H9 (cell line): ENCODE data around the gene MS4A7. TPM values are rescaled to one million over a fixed set of nuclear protein-coding genes. Genes with fewer than 3 reads are reported as not detected.

Experiments
- DNase-seq: peaks from one replicate; pipeline ENCODE4 v3.0.0-alpha.2; 2017
- H2AFZ ChIP-seq: one replicate; pipeline ENCODE4 v1.6.1; 2013; ENCODE audit warnings: mild to moderate bottlenecking, low read length, control low read depth, moderate library complexity
- H2AK5ac ChIP-seq: 2 replicates; pipeline ENCODE4 v1.6.1; 2013; ENCODE audit warnings: low read length, control low read depth, mixed read lengths; ENCODE audit not compliant: insufficient read length
- H2BK120ac ChIP-seq: one replicate; pipeline ENCODE4 v1.6.1; 2013; ENCODE audit warnings: low read depth, mild to moderate bottlenecking, low read length, control low read depth, inconsistent platforms; ENCODE audit not compliant: poor library complexity, severe bottlenecking
- H2BK12ac ChIP-seq: 2 replicates; pipeline ENCODE4 v1.6.1; 2013; ENCODE audit warnings: low read length, control low read depth, mixed read lengths, low read depth; ENCODE audit not compliant: insufficient read length
- H2BK15ac ChIP-seq: 2 replicates; pipeline ENCODE4 v1.6.1; 2013; ENCODE audit warnings: low read depth, low read length, control low read depth
- H2BK20ac ChIP-seq: one replicate; pipeline ENCODE4 v1.6.1; 2013; ENCODE audit warnings: low read depth, mild to moderate bottlenecking, low read length, control low read depth, inconsistent platforms; ENCODE audit not compliant: poor library complexity, severe bottlenecking
- H2BK5ac ChIP-seq: 2 replicates; pipeline ENCODE4 v1.6.1; 2013; ENCODE audit warnings: low read length, control low read depth, mixed read lengths; ENCODE audit not compliant: insufficient read length
- H3K14ac ChIP-seq: 2 replicates; pipeline ENCODE4 v1.6.1; 2013; ENCODE audit warnings: low read length, control low read depth; ENCODE audit not compliant: insufficient read depth
- H3K18ac ChIP-seq: 2 replicates; pipeline ENCODE4 v1.6.1; 2013; ENCODE audit warnings: low read depth, mild to moderate bottlenecking, mixed read lengths, low read length, control low read depth; ENCODE audit not compliant: insufficient read length
- H3K23ac ChIP-seq: 2 replicates; pipeline ENCODE4 v1.6.1; 2013; ENCODE audit warnings: low read length, control low read depth, mixed read lengths, low read depth; ENCODE audit not compliant: insufficient read length
- H3K23me2 ChIP-seq: 2 replicates; pipeline ENCODE4 v1.6.1; 2013; ENCODE audit warnings: low read depth, mild to moderate bottlenecking, mixed read lengths, low read length, control low read depth; ENCODE audit not compliant: insufficient read length, poor library complexity, severe bottlenecking
- H3K27ac ChIP-seq: 2 replicates; pipeline ENCODE4 v1.5.1; 2013; ENCODE audit warnings: low read length, control low read depth, mixed read lengths, low read depth; ENCODE audit not compliant: insufficient read length
- H3K27me3 ChIP-seq: 2 replicates; pipeline ENCODE4 v1.6.1; 2013; ENCODE audit warnings: low read length, control low read depth, inconsistent platforms; ENCODE audit not compliant: insufficient read depth
- H3K4ac ChIP-seq: 2 replicates; pipeline ENCODE4 v1.6.1; 2013; ENCODE audit warnings: low read depth, mild to moderate bottlenecking, control low read depth, inconsistent platforms, low read length, moderate library complexity
- H3K4me1 ChIP-seq: 2 replicates; pipeline ENCODE4 v1.6.1; 2013; ENCODE audit warnings: low read length, control low read depth, inconsistent platforms; ENCODE audit not compliant: insufficient read depth
- H3K4me2 ChIP-seq: 2 replicates; pipeline ENCODE4 v1.6.1; 2013; ENCODE audit warnings: low read length, control low read depth, mixed read lengths; ENCODE audit not compliant: insufficient read length, insufficient read depth
- H3K56ac ChIP-seq: 2 replicates; pipeline ENCODE4 v1.6.1; 2013; ENCODE audit warnings: low read depth, mild to moderate bottlenecking, mixed read lengths, low read length, control low read depth; ENCODE audit not compliant: insufficient read length
- H3K79me1 ChIP-seq: 2 replicates; pipeline ENCODE4 v1.6.1; 2013; ENCODE audit warnings: low read depth, mild to moderate bottlenecking, moderate library complexity, low read length, control low read depth, inconsistent platforms; ENCODE audit not compliant: insufficient read depth, poor library complexity, severe bottlenecking
- H3K79me2 ChIP-seq: 2 replicates; pipeline ENCODE4 v1.6.1; 2013; ENCODE audit warnings: low read length, control low read depth, inconsistent platforms; ENCODE audit not compliant: insufficient read depth
- H3K9ac ChIP-seq: 2 replicates; pipeline ENCODE4 v1.6.1; 2013; ENCODE audit warnings: low read length, control low read depth, mixed read lengths; ENCODE audit not compliant: insufficient read length; ENCODE audit errors: extremely low read depth
- H3K9me3 ChIP-seq: one replicate; pipeline ENCODE4 v1.6.1; 2013; ENCODE audit warnings: low read depth, low read length, inconsistent platforms; ENCODE audit not compliant: control insufficient read depth
- H3T11ph ChIP-seq: one replicate; pipeline ENCODE4 v1.6.1; 2013; ENCODE audit warnings: mild to moderate bottlenecking, low read length, control low read depth, inconsistent platforms
- H4K20me1 ChIP-seq: one replicate; pipeline ENCODE4 v1.6.1; 2013; ENCODE audit not compliant: control insufficient read depth, insufficient read length, insufficient read depth
- H4K5ac ChIP-seq: 2 replicates; pipeline ENCODE4 v1.6.1; 2013; ENCODE audit warnings: low read depth, mild to moderate bottlenecking, mixed read lengths, low read length, control low read depth; ENCODE audit not compliant: insufficient read length
- H4K8ac ChIP-seq: replicated peaks from 2 replicates; pipeline ENCODE4 v1.6.1; 2013; ENCODE audit warnings: low read length, control low read depth, mixed read lengths, low read depth; ENCODE audit not compliant: insufficient read length
- H4K91ac ChIP-seq: 2 replicates; pipeline ENCODE4 v1.6.1; 2013; ENCODE audit warnings: low read depth, mild to moderate bottlenecking, moderate library complexity, mixed read lengths, low read length, control low read depth; ENCODE audit not compliant: insufficient read length
- H3K27ac Mint-ChIP-seq, 3 experiments: 2 replicates in 2 of 3; 3 replicates in 1 of 3; pipeline ENCODE4 v1.8.0; 2020 to 2021; ENCODE audit warnings: mixed read lengths in 3 of 3, mild to moderate bottlenecking in 1 of 3, moderate library complexity in 1 of 3
- H3K27me3 Mint-ChIP-seq: 2 replicates; pipeline ENCODE4 v1.8.0; 2021; ENCODE audit warnings: low read depth, mild to moderate bottlenecking, moderate library complexity, mixed read lengths
- H3K36me3 Mint-ChIP-seq, 3 experiments: 2 replicates in 2 of 3; 3 replicates in 1 of 3; pipeline ENCODE4 v1.8.0; 2020 to 2021; ENCODE audit warnings: low read depth in 3 of 3, mixed read lengths in 3 of 3; ENCODE audit not compliant: insufficient read depth in 1 of 3
- H3K4me1 Mint-ChIP-seq, 2 experiments: 2 replicates each; pipeline ENCODE4 v1.8.0; 2020; ENCODE audit warnings: mixed read lengths in 2 of 2
- H3K4me3 Mint-ChIP-seq, 2 experiments: 2 replicates in 1 of 2; 3 replicates in 1 of 2; pipeline ENCODE4 v1.8.0; 2020 to 2021; ENCODE audit warnings: mild to moderate bottlenecking in 2 of 2, mixed read lengths in 2 of 2, moderate library complexity in 1 of 2
- H3K9me3 Mint-ChIP-seq, 2 experiments: 2 replicates in 1 of 2; 3 replicates in 1 of 2; pipeline ENCODE4 v1.8.0; 2020; ENCODE audit warnings: mild to moderate bottlenecking in 2 of 2, mixed read lengths in 2 of 2, moderate library complexity in 1 of 2
- WGBS: extraction: QIAGEN DNeasy Blood & Tissue Kit; methylation state at CpG from one replicate; pipeline ENCODE4 v1.1.7; 2013; ENCODE audit warnings: missing lambda C conversion rate, low lambda C conversion rate, mixed read lengths; ENCODE audit not compliant: insufficient read length; ENCODE audit errors: extremely low coverage; 5-methylcytosine and 5-hydroxymethylcytosine counted together
- total RNA-seq: library from RNA; stranded (reverse); gene quantifications from 2 replicates; pipeline ENCODE4 v1.2.1, GENCODE V29; 2021
- TF ChIP-seq, protein P1 (sequence below): fragments of 200-600 bp; sonication (generic); conservative IDR thresholded peaks from 3 replicates; pipeline ENCODE4 v1.8.0; 2021; ENCODE audit warnings: antibody characterized with exemption, mild to moderate bottlenecking

MS4A7 gene
- total RNA-seq, 1 experiment from 2014 or later: not detected

DNA sequence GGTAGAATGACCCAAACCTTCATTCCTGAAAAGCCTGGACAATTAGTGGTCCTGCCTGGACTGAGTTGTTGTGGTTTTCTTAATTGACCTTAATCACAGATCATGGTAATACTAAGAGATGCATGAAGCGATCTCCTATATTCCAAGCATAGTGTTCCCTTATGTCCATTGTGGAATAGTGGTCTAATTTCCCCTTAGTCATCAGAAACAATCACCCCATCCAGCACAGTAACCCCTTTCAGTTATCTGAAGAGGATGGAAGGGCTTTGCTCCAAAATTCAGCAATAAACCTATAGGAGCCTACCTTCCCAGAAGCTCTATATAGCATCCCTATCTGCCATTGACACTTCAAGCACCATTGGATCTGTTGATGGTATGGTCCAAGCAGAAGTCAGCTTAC lies 44.3 kb downstream of the MS4A7 start:
- Histone ChIP-seq H3K23me2 (no peaks in the 10 kb centered on the region), H4K8ac (no peak overlapping the region), H3K27ac (no peak overlapping the region), H3K4ac (no peak overlapping the region), H3K27me3 (no peaks in the 10 kb centered on the region), H3K9me3 (no peaks in the 10 kb centered on the region), H3K18ac (no peak overlapping the region), H2AK5ac (no peak overlapping the region), H3K79me1 (no peaks in the 10 kb centered on the region), H2BK120ac (no peak overlapping the region), H3T11ph (no peak overlapping the region), H3K9ac (no peak overlapping the region), H2BK15ac (no peak overlapping the region), H3K14ac (no peak overlapping the region), H4K5ac (no peak overlapping the region), H2AFZ (no peak overlapping the region), H3K79me2 (no peaks in the 10 kb centered on the region), H3K4me1 (no peaks in the 10 kb centered on the region), H3K23ac (no peak overlapping the region), H3K4me2 (no peak overlapping the region), H3K56ac (no peak overlapping the region), H4K91ac (no peak overlapping the region), H2BK12ac (no peak overlapping the region), H2BK5ac (no peak overlapping the region), H4K20me1 (no peaks in the 10 kb centered on the region), H2BK20ac (no peak overlapping the region)
- Mint-ChIP-seq H3K4me3 (no peak overlapping the region), H3K9me3 (peaks cover 4 to 5% of the 10 kb centered on the region in 2 experiments; a peak in 2 of 5 replicates), H3K4me1 (no peaks in the 10 kb centered on the region), H3K27ac (no peak overlapping the region), H3K27me3 (no peaks in the 10 kb centered on the region; the same call in 1 of the 2 replicates), H3K36me3 (no peaks in the 10 kb centered on the region; a peak in 1 of 7 replicates)
- TF ChIP-seq, protein P1, sequence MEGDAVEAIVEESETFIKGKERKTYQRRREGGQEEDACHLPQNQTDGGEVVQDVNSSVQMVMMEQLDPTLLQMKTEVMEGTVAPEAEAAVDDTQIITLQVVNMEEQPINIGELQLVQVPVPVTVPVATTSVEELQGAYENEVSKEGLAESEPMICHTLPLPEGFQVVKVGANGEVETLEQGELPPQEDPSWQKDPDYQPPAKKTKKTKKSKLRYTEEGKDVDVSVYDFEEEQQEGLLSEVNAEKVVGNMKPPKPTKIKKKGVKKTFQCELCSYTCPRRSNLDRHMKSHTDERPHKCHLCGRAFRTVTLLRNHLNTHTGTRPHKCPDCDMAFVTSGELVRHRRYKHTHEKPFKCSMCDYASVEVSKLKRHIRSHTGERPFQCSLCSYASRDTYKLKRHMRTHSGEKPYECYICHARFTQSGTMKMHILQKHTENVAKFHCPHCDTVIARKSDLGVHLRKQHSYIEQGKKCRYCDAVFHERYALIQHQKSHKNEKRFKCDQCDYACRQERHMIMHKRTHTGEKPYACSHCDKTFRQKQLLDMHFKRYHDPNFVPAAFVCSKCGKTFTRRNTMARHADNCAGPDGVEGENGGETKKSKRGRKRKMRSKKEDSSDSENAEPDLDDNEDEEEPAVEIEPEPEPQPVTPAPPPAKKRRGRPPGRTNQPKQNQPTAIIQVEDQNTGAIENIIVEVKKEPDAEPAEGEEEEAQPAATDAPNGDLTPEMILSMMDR: no peak
- no CpG with 5 or more reads among the region's 1 CpG for WGBS
- no peak for DNase-seq
